GM12878 (cell line): Measurements from ENCODE around the gene LRRC7. TPM values are rescaled to one million over a fixed set of nuclear protein-coding genes. Genes with fewer than 3 reads are reported as not detected.

ENCODE experiments used
- ATAC-seq: fragments of 200-7000 bp; cut with Tn5 transposase; 3 replicates; pipeline ENCODE4 v1.9.1; 2020; ENCODE audit warnings: mild to moderate bottlenecking, moderate library complexity
- BruUV-seq: library from RNA; stranded (reverse); fragments of 400-500 nt; replicated peaks from 2 replicates; lab custom pipeline; 2021; lab: Mats Ljungman, UMichigan
- CTCF ChIA-PET: fragments of 300-600 bp; sonication (Branson Sonifier 250); formaldehyde crosslinking; extraction: SDS; loops from one replicate; lab custom pipeline; 2021; ENCODE audit warnings: inconsistent platforms; lab: Yijun Ruan, JAX
- POLR2A ChIA-PET: fragments of 350-600 bp; formaldehyde crosslinking; extraction: SDS; loops from one replicate; lab custom pipeline; 2021; ENCODE audit warnings: inconsistent platforms; lab: Charles Lee
- RAD21 ChIA-PET: fragments of 300-600 bp; sonication (Branson Sonifier 250); formaldehyde crosslinking; loops from one replicate; lab custom pipeline; 2023; ENCODE audit warnings: antibody characterized with exemption; ENCODE audit not compliant: unreplicated experiment; lab: Charles Lee
- SMC1A ChIA-PET: fragments of 300-600 bp; sonication (Branson Sonifier 250); formaldehyde crosslinking; loops from one replicate; lab custom pipeline; 2023; ENCODE audit not compliant: unreplicated experiment, uncharacterized antibody; lab: Charles Lee
- DNase-seq: peaks from one replicate; pipeline ENCODE4 v3.0.0-alpha.2; 2011; ENCODE audit warnings: low read depth, low spot score
- FAIRE-seq: peaks from 3 replicates; lab custom pipeline; 2011; peaks lifted over from hg19 to GRCh38; lab: Jason Lieb, UNC
- H2AFZ ChIP-seq: 2 replicates; pipeline ENCODE4 v1.6.0; 2011; ENCODE audit warnings: low read depth, low read length, control low read depth; ENCODE audit not compliant: control insufficient read depth
- H3K27ac ChIP-seq: 2 replicates; pipeline ENCODE4 v1.5.1; 2011; ENCODE audit warnings: control low read depth; ENCODE audit not compliant: control insufficient read depth, insufficient read depth
- H3K27me3 ChIP-seq, 2 experiments: replicated peaks in 1 of 2; 2 replicates each; pipeline versions ENCODE4 v1.6.0 to v1.6.1; 2011; ENCODE audit warnings: low read length in 1 of 2; ENCODE audit not compliant: control insufficient read depth in 2 of 2, insufficient read depth in 2 of 2
- H3K36me3 ChIP-seq, 2 experiments: 2 replicates each; pipeline ENCODE4 v1.5.1; 2011; ENCODE audit warnings: low read length in 1 of 2; ENCODE audit not compliant: control insufficient read depth in 2 of 2, insufficient read depth in 2 of 2
- H3K4me1 ChIP-seq: 2 replicates; pipeline ENCODE4 v1.6.1; 2011; ENCODE audit warnings: mild to moderate bottlenecking, low read length, moderate library complexity, mixed read lengths; ENCODE audit not compliant: control insufficient read depth, insufficient read depth
- H3K4me2 ChIP-seq: 2 replicates; pipeline ENCODE4 v1.6.0; 2011; ENCODE audit warnings: control low read depth; ENCODE audit not compliant: control insufficient read depth, insufficient read depth
- H3K4me3 ChIP-seq: fragments of 200-600 bp; sonication (generic); 2 replicates; pipeline ENCODE4 v1.5.1; 2016
- H3K79me2 ChIP-seq: 2 replicates; pipeline ENCODE4 v1.6.0; 2011; ENCODE audit warnings: low read length; ENCODE audit not compliant: control insufficient read depth, insufficient read depth
- H3K9ac ChIP-seq: 2 replicates; pipeline ENCODE4 v1.8.0; 2011; ENCODE audit warnings: low read length, control low read depth, mixed read lengths; ENCODE audit not compliant: control insufficient read depth, insufficient read depth
- H3K9me3 ChIP-seq: replicated peaks from 3 replicates; pipeline ENCODE4 v1.5.1; 2011; ENCODE audit warnings: mild to moderate bottlenecking, low read length; ENCODE audit not compliant: control insufficient read depth, insufficient read depth
- H4K20me1 ChIP-seq: 2 replicates; pipeline ENCODE4 v1.6.0; 2011; ENCODE audit not compliant: control insufficient read depth, insufficient read depth
- CEBPB ChIP-seq, 2 experiments: fragments of 150-350 bp in 1 of 2; IDR thresholded peaks; 2 replicates each; pipeline ENCODE4 v1.6.1; 2012 to 2014; ENCODE audit warnings: low read depth in 2 of 2, low read length in 2 of 2, borderline replicate concordance in 1 of 2, inconsistent platforms in 1 of 2
- CHD4 ChIP-seq: fragments of 200-600 bp; sonication (generic); IDR thresholded peaks from 2 replicates; pipeline ENCODE4 v1.6.1; 2016; ENCODE audit warnings: mild to moderate bottlenecking
- GABPA ChIP-seq: IDR thresholded peaks from 2 replicates; pipeline ENCODE4 v1.6.1; 2014; ENCODE audit warnings: antibody characterized with exemption, low read depth, mild to moderate bottlenecking, inconsistent platforms
- IRF3 ChIP-seq: fragments of 450-650 bp; IDR thresholded peaks from 2 replicates; pipeline ENCODE4 v1.6.1; 2014; ENCODE audit warnings: mild to moderate bottlenecking
- KLF5 ChIP-seq: fragments of 450-650 bp; IDR thresholded peaks from 2 replicates; pipeline ENCODE4 v1.6.1; 2014; ENCODE audit warnings: mild to moderate bottlenecking; ENCODE audit not compliant: partially characterized antibody
- MEF2A ChIP-seq: IDR thresholded peaks from 2 replicates; pipeline ENCODE4 v1.6.1; 2011; ENCODE audit warnings: low read depth, mild to moderate bottlenecking, low read length, moderate library complexity; ENCODE audit not compliant: insufficient read depth
- NRF1 ChIP-seq: conservative IDR thresholded peaks from 2 replicates; pipeline ENCODE4 v1.6.1; 2011; ENCODE audit warnings: mild to moderate bottlenecking, low read depth, low read length, improper control_type of control experiment
- PML ChIP-seq: IDR thresholded peaks from 2 replicates; pipeline ENCODE4 v1.6.1; 2012; ENCODE audit warnings: low read length, inconsistent platforms
- SMAD5 ChIP-seq: IDR thresholded peaks from 2 replicates; pipeline ENCODE4 v1.6.1; 2016; ENCODE audit warnings: antibody characterized with exemption, low read depth
- SMARCA5 ChIP-seq: fragments of 450-650 bp; IDR thresholded peaks from 2 replicates; pipeline ENCODE4 v1.6.1; 2017; ENCODE audit warnings: mild to moderate bottlenecking
- SP1 ChIP-seq: IDR thresholded peaks from one replicate; pipeline ENCODE4 v1.6.1; 2011; ENCODE audit warnings: low read depth, low read length
- SPI1 ChIP-seq: IDR thresholded peaks from 2 replicates; pipeline ENCODE4 v1.6.1; 2011; ENCODE audit warnings: low read depth, mild to moderate bottlenecking, low read length, moderate library complexity, borderline replicate concordance; ENCODE audit not compliant: insufficient read depth
- SREBF2 ChIP-seq: IDR thresholded peaks from 2 replicates; pipeline ENCODE4 v1.6.1; 2012; ENCODE audit warnings: mild to moderate bottlenecking, low read length
- TCF3 ChIP-seq: IDR thresholded peaks from 2 replicates; pipeline ENCODE4 v1.6.1; 2012; ENCODE audit warnings: low read depth, mild to moderate bottlenecking, low read length, borderline replicate concordance; ENCODE audit not compliant: insufficient read depth
- YY1 ChIP-seq: IDR thresholded peaks from 2 replicates; pipeline ENCODE4 v1.6.1; 2011; ENCODE audit warnings: low read depth, mild to moderate bottlenecking, low read length
- ZNF217 ChIP-seq: fragments of 450-650 bp; IDR thresholded peaks from 2 replicates; pipeline ENCODE4 v1.6.1; 2017; ENCODE audit warnings: antibody characterized with exemption, mild to moderate bottlenecking
- ZNF384 ChIP-seq: IDR thresholded peaks from 2 replicates; pipeline ENCODE4 v1.6.1; 2012; ENCODE audit warnings: low read depth, mild to moderate bottlenecking, low read length, improper control_type of control experiment, borderline replicate concordance
- WGBS: methylation state at CpG from one replicate; pipeline ENCODE4 v1.1.6; 2016; ENCODE audit warnings: low lambda C conversion rate; ENCODE audit not compliant: insufficient replicate concordance, insufficient coverage; ENCODE audit errors: missing lambda C conversion rate; 5-methylcytosine and 5-hydroxymethylcytosine counted together
- in situ Hi-C: fragments of 300-500 bp; cut with MboI; formaldehyde crosslinking; loops from 9 replicates; pipeline ENCODE4 v1.14.3; 2018; ENCODE audit warnings: mixed read lengths
- intact Hi-C: fragments of 100-400 bp; cut with micrococcal nuclease; formaldehyde crosslinking; loops from one replicate; pipeline ENCODE4 v1.14.2; 2022; ENCODE audit not compliant: unreplicated experiment
- polyA plus RNA-seq, 11 experiments: library from polyadenylated mRNA; depleted of rRNA in 4 of 11; unstranded in 6 of 11; stranded (reverse) in 5 of 11; fragments of >200 nt; fragmentation: Nextera tagmentation in 4 of 11; fragmentation: Illumina TruSeq in 1 of 11; extraction: Ambion mirVana in 4 of 11; extraction: Trizol in 1 of 11; gene quantifications; 1 replicate in 1 of 11; 2 replicates in 10 of 11; pipeline versions ENCODE4 v1.2.1 to v1.2.3, GENCODE V29; 2011 to 2016; ENCODE audit warnings: inconsistent platforms in 2 of 11, missing spikeins in 2 of 11, low read depth in 1 of 11
- total RNA-seq, 4 experiments: library from RNA; depleted of rRNA in 3 of 4; stranded (reverse); fragments of >200 nt in 3 of 4; fragmentation: Illumina TruSeq in 1 of 4; extraction: Trizol in 1 of 4; gene quantifications; 2 replicates each; pipeline versions ENCODE4 v1.2.1 to v1.2.3, GENCODE V29; 2013 to 2021
- TF ChIP-seq, protein P1 (sequence below), 3 experiments: IDR thresholded peaks in 2 of 3; conservative IDR thresholded peaks in 1 of 3; 2 replicates each; pipeline ENCODE4 v1.5.1; 2011; ENCODE audit warnings: low read depth in 3 of 3, low read length in 3 of 3, mild to moderate bottlenecking in 3 of 3, control low read depth in 2 of 3, moderate library complexity in 2 of 3, inconsistent platforms in 1 of 3, mixed read lengths in 1 of 3; ENCODE audit not compliant: control insufficient read depth in 2 of 3, insufficient read depth in 1 of 3; ENCODE audit errors: extremely low read depth in 1 of 3

Gene LRRC7
- total and polyA plus RNA-seq, 10 of the 15 experiments (the other 5 are each of a cell fraction or from before 2014, with no cell fraction given): 0.05 to 1.4 (median 0.24) TPM; not detected in 5

DNA sequence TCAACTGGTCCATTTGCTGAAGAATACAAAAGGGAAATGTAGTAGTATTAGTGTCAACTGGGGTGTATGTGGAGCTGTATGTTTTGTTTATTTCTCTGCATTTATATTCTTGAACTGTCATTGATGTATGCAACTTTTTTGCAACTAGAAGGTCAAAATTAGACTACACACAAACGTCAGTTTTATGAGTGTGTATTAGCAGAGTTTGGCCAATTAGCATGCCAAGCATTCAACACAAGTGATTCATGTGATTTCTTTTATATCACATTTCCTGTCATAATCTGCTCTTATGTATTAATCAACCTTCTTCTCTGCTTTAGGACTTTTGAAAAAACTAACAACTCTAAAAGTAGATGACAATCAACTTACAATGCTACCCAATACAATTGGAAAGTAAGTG, 426.5 kb downstream of the LRRC7 start:
- BruUV-seq: no TSS peak
- intact Hi-C loops: no loop called here
- DNase-seq: no peak
- CTCF ChIA-PET: interaction anchor here (0.8 kb wide), 1 partner anchor 17 kb away, joined by 3 read pairs; no protein-coding TSS in a partner anchor
- Histone ChIP-seq H3K36me3 (no peaks in the 10 kb centered on the region), H3K79me2 (no peaks in the 10 kb centered on the region), H3K4me3 (no peak overlapping the region), H3K4me2 (no peak overlapping the region), H4K20me1 (no peaks in the 10 kb centered on the region), H3K27me3 (no peaks in the 10 kb centered on the region), H3K4me1 (no peaks in the 10 kb centered on the region), H3K9me3 (no peaks in the 10 kb centered on the region)
- 0% methylated on average over 1 of the region's 1 CpG for WGBS
- SMC1A ChIA-PET: interaction anchor here (0.9 kb wide), 1 partner anchor 19 kb away, joined by 4 read pairs; no protein-coding TSS in a partner anchor
- no peak for FAIRE-seq
- in situ Hi-C loops: no loop called here
- no peak for TF ChIP-seq TCF3
- no peak for TF ChIP-seq SMAD5
- no peak for TF ChIP-seq KLF5
- no peak for TF ChIP-seq SMARCA5
- no peak for TF ChIP-seq CHD4
- TF ChIP-seq IRF3: no peak
- no peak for TF ChIP-seq CEBPB (IDR thresholded peaks at IDR 0.05; ENCODE audit: borderline replicate concordance in 1 of 2, low read depth in 2 of 2, low read length in 2 of 2)
- no peak for TF ChIP-seq SPI1
- TF ChIP-seq, protein P1, sequence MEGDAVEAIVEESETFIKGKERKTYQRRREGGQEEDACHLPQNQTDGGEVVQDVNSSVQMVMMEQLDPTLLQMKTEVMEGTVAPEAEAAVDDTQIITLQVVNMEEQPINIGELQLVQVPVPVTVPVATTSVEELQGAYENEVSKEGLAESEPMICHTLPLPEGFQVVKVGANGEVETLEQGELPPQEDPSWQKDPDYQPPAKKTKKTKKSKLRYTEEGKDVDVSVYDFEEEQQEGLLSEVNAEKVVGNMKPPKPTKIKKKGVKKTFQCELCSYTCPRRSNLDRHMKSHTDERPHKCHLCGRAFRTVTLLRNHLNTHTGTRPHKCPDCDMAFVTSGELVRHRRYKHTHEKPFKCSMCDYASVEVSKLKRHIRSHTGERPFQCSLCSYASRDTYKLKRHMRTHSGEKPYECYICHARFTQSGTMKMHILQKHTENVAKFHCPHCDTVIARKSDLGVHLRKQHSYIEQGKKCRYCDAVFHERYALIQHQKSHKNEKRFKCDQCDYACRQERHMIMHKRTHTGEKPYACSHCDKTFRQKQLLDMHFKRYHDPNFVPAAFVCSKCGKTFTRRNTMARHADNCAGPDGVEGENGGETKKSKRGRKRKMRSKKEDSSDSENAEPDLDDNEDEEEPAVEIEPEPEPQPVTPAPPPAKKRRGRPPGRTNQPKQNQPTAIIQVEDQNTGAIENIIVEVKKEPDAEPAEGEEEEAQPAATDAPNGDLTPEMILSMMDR (IDR thresholded peaks at IDR 0.05 in 2 of 3, conservative IDR thresholded peaks at IDR 0.05 in 1 of 3; ENCODE audit: control insufficient read depth in 2 of 3, extremely low read depth in 1 of 3, insufficient read depth in 1 of 3, low read depth in 3 of 3, low read length in 3 of 3): no peak
- no peak for TF ChIP-seq MEF2A
- no peak for TF ChIP-seq GABPA
- no peak for TF ChIP-seq ZNF384
- TF ChIP-seq NRF1: no peak
- TF ChIP-seq ZNF217: no peak
- TF ChIP-seq PML: no peak
- TF ChIP-seq SP1: no peak
- TF ChIP-seq SREBF2: no peak
- TF ChIP-seq YY1: no peak
- TF ChIP-seq, all 136 proteins: peak for 0
- no peak for ATAC-seq
- ChIA-PET POLR2A (no interaction called here), RAD21 (no interaction called here)
- H2AFZ ChIP-seq: no peak overlapping the region
- no peak overlapping the region for H3K27ac ChIP-seq
- no peak overlapping the region for H3K9ac ChIP-seq
